ENCODE measurements around the gene PGBD1.
"Not testable (repeated sequence)": the region's sequence is repeated elsewhere in the genome, so short reads cannot be mapped to it uniquely, and the experiment has no call there.

PGBD1 gene

GRCh38 chr6:28295326-28295725, 14.0 kb downstream of the PGBD1 start:
- TF ChIP-seq, protein P1, sequence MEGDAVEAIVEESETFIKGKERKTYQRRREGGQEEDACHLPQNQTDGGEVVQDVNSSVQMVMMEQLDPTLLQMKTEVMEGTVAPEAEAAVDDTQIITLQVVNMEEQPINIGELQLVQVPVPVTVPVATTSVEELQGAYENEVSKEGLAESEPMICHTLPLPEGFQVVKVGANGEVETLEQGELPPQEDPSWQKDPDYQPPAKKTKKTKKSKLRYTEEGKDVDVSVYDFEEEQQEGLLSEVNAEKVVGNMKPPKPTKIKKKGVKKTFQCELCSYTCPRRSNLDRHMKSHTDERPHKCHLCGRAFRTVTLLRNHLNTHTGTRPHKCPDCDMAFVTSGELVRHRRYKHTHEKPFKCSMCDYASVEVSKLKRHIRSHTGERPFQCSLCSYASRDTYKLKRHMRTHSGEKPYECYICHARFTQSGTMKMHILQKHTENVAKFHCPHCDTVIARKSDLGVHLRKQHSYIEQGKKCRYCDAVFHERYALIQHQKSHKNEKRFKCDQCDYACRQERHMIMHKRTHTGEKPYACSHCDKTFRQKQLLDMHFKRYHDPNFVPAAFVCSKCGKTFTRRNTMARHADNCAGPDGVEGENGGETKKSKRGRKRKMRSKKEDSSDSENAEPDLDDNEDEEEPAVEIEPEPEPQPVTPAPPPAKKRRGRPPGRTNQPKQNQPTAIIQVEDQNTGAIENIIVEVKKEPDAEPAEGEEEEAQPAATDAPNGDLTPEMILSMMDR (IDR thresholded peaks at IDR 0.05; ENCODE audit: low read depth, low read length, missing control alignments), result no peak
- H3K4me3 ChIP-seq (replicated peaks; ENCODE audit: low read depth, low read length), result no peak overlapping the region
- DNase-seq (ENCODE audit: extremely low read depth, low read depth), result no peak

DNA sequence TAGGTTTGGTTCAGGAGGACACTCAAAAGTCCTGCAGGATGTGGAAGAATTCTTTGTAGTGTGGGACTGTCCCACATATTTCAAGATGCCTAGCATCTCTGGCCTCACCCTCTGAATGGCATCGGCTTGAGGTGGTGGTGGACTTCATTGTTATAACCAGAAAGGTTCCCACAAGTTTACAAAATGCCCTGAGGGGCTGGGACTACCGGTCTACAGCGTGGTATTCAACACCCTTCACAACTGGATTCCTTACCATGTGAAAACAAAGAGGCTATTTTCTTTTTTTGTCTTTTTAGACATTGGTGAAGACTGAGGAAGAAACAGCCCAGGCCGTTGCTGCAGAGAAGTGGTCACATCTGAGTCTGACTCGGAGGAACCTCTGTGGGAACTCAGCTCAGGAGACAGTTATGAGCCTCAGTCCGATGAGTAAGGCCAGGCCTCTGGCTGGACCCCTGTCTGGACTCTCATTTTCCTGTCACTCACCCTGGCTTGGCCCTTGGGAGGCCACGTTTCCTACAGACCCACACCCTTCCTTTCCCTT, 15.2 kb downstream of the PGBD1 start:
- no peak overlapping the region for H3K4me3 ChIP-seq (replicated peaks; ENCODE audit: low read depth, low read length)
- TF ChIP-seq, protein P1 (IDR thresholded peaks at IDR 0.05; ENCODE audit: low read depth, low read length, missing control alignments), result no peak
- DNase-seq (ENCODE audit: extremely low read depth, low read depth), result no peak

DNA sequence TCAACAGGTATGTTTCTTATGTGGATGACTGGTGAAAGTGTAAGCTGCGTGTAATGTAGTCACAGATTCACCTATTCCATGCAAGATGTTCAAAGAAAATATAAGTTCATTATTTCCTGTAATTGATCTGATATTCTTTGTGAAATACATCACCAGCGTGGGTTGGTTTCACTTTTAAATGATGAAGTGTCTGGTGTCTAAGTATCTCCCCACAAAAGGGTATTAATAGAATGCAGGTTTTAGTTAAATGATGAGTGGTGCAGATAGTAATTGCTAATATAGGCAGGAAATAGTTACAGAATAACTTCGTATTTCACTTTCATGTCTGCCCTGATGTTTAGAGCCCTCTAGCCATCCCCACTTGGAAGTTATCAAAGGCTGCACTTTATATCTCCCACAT, 22.2 kb downstream of the PGBD1 start:
- no peak overlapping the region for H3K4me3 ChIP-seq (replicated peaks; ENCODE audit: low read depth, low read length)
- TF ChIP-seq, protein P1 (IDR thresholded peaks at IDR 0.05; ENCODE audit: low read depth, low read length, missing control alignments), result no peak
- no peak for DNase-seq (ENCODE audit: extremely low read depth, low read depth)

DNA sequence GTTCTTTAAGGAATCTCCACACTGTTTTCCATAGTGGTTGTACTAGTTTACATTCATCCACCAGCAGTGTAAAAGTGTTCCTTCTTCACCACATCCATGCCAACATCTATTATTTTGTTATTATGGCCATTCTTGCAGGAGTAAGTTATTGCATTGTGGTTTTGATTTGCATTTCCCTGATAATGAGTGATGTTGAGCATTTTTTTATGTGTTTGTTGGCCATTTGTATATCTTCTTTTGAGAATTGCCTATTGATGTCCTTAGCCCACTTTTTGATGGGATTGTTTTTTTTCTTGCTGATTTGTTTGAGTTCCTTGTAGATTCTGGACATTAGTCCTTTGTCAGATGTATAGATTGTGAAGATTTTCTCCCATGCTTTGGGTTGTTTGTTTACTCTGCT, 25.0 kb downstream of the PGBD1 start:
- not testable (repeated sequence) for DNase-seq (ENCODE audit: extremely low read depth, low read depth); H3K4me3 ChIP-seq (replicated peaks; ENCODE audit: low read depth, low read length)

DNA sequence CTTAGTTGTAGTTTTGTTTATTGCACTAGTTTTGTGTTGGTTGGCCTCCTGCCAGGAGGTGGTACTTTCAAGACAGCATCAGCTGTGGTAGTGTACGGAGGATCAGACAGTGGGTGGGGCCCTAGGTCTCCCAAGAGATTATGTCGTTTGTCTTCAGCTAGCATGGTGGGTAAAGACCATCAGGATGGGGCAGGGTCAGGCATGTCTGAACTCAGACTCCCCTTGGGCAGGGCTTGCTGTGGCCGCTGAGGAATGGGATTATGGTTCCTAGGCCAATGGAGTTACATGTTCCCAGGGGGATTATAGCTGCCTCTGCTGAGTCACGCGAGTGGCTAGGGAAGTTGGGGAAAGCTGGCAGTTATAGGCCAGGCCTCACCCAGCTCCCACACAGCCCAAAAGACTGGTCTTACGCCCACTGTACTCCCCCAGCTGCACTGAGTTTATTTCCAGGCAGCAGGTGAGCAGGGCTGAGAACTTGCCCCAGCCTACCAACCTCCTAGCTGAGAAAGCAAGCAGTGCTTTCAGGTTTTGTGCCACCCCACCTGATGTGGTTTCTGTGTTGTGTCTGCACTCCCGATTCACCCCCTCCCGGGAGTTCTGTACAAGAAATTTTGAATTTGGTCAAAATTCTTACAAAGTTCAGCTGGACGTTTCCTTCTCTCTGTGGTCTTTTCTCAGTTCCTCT, 29.9 kb downstream of the PGBD1 start:
- TF ChIP-seq, protein P1 (IDR thresholded peaks at IDR 0.05; ENCODE audit: low read depth, low read length, missing control alignments), result no peak
- no peak for DNase-seq (ENCODE audit: extremely low read depth, low read depth)
- no peak overlapping the region for H3K4me3 ChIP-seq (replicated peaks; ENCODE audit: low read depth, low read length)

DNA sequence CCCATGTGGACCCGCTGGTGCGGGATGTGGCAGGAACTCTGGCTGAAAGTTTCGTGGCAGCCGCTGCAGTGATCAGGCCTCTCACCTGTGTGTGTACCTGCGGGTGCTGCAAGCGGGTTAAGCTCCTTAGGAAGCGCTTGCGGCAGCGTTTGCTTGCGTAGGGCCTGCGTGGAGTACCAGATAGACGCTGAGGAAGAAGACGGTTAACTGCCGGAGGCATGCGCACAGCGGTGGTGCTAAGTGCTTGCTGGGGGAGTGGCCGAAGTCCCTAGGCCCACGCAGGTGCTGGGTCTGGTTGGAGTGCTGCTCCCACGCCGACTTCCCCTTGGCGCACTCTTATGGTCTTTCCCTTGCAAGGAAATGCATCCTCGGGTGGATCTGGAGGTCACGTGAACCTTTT, 31.6 kb downstream of the PGBD1 start:
- TF ChIP-seq, protein P1 (IDR thresholded peaks at IDR 0.05; ENCODE audit: low read depth, low read length, missing control alignments), result no peak
- H3K4me3 ChIP-seq (replicated peaks; ENCODE audit: low read depth, low read length), result no peak overlapping the region
- no peak for DNase-seq (ENCODE audit: extremely low read depth, low read depth)

GRCh38 chr6:28315628-28316027, 34.3 kb downstream of the PGBD1 start:
- no peak for DNase-seq (ENCODE audit: extremely low read depth, low read depth)
- TF ChIP-seq, protein P1 (IDR thresholded peaks at IDR 0.05; ENCODE audit: low read depth, low read length, missing control alignments), result no peak
- no peak overlapping the region for H3K4me3 ChIP-seq (replicated peaks; ENCODE audit: low read depth, low read length)

- not testable (repeated sequence) for DNase-seq (ENCODE audit: extremely low read depth, low read depth); H3K4me3 ChIP-seq (replicated peaks; ENCODE audit: low read depth, low read length)
These were observed 36.5 kb downstream of the PGBD1 start for GRCh38 chr6:28317866-28318265.

Data from HFF-Myc (cell line).